Omental fat pad (tissue), 4 donors: ENCODE data around the gene DMRT3. TPM values are rescaled to one million over a fixed set of nuclear protein-coding genes. Genes with fewer than 3 reads are reported as not detected.
"Not testable (repeated sequence)": the region's sequence is repeated elsewhere in the genome, so short reads cannot be mapped to it uniquely, and the experiment has no call there.

Source experiments
- ATAC-seq: fragments of 150-250 bp; one replicate; pipeline ENCODE4 v1.9.1; 2016; ENCODE audit warnings: mild to moderate bottlenecking, moderate library complexity; ENCODE audit not compliant: low FRiP score
- DNase-seq: peaks from one replicate; pipeline ENCODE4 v3.0.0-alpha.2; 2019; ENCODE audit warnings: low spot score
- total RNA-seq, 4 donors: library from RNA; depleted of rRNA; stranded (reverse); fragments of >200 nt; gene quantifications; one replicate each; pipeline ENCODE4 v1.1.0, GENCODE V29; 2016
- TF ChIP-seq, protein P1 (sequence below), 3 donors: fragments of 450-650 bp; IDR thresholded peaks; one replicate each; pipeline ENCODE4 v1.5.1; 2016 to 2017; ENCODE audit warnings: antibody characterized with exemption in 3 of 3, mild to moderate bottlenecking in 3 of 3, moderate library complexity in 2 of 3

DMRT3 gene
- total RNA-seq, 4 donors from 2014 or later: 0.47 TPM; not detected in 3

GRCh38 chr9:979983-980382, 3.5 kb downstream of the DMRT3 start:
- ATAC-seq (no peak), DNase-seq (no peak)
- TF ChIP-seq, protein P1, sequence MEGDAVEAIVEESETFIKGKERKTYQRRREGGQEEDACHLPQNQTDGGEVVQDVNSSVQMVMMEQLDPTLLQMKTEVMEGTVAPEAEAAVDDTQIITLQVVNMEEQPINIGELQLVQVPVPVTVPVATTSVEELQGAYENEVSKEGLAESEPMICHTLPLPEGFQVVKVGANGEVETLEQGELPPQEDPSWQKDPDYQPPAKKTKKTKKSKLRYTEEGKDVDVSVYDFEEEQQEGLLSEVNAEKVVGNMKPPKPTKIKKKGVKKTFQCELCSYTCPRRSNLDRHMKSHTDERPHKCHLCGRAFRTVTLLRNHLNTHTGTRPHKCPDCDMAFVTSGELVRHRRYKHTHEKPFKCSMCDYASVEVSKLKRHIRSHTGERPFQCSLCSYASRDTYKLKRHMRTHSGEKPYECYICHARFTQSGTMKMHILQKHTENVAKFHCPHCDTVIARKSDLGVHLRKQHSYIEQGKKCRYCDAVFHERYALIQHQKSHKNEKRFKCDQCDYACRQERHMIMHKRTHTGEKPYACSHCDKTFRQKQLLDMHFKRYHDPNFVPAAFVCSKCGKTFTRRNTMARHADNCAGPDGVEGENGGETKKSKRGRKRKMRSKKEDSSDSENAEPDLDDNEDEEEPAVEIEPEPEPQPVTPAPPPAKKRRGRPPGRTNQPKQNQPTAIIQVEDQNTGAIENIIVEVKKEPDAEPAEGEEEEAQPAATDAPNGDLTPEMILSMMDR (IDR thresholded peaks at IDR 0.05): no peak

- ATAC-seq: no peak
- DNase-seq: no peak
These were observed 4.2 kb downstream of the DMRT3 start for GRCh38 chr9:980640-981039.

GRCh38 chr9:981491-981898, 5.0 kb downstream of the DMRT3 start:
- DNase-seq (no peak), ATAC-seq (no peak)
- TF ChIP-seq, protein P1 (IDR thresholded peaks at IDR 0.05): no peak

More at GRCh38 chr9:980640-981039, 4.2 kb downstream of the DMRT3 start:
- TF ChIP-seq, protein P1 (IDR thresholded peaks at IDR 0.05): no peak

DNA sequence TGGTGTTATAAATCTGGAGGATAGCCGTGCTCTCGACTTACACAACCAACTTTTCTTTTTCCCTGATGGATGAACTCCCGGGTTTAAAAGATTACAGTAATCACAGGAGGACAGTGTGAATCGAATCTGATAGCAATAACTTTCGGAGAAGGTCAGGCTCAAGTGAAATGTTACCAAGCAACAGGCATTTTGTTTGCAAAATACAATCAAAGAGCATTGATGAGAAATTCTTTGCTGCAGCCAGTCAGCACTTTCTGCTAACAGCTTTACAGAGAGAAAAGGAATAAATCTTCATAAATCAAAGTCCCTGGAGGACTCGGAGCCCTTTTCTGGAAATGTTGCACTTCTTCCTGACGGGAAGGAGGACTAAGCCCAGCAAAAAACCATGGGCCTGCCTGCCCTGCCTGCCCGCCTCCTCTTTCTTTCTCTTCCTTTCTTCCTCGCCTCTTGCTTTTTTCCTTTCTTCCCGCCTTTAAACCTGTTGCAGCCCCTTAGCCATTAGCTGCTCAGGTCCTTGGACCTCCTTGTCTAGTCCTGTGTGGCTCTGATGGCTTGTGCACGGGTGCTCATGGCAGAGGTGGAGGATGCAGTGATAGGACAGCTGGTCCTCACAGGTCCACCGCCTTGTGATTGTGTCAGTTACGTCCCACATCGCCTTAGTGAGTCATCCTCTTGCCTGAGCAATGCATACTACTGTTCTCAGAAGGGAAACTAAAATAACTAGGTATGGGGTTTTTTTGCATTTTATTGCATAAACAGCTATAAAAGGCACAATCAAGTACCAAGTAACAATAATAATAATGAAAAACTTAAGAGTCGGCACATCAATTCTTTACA, 6.2 kb downstream of the DMRT3 start:
- DNase-seq (no peak), ATAC-seq (peak; percentile 48)
- TF ChIP-seq, protein P1 (IDR thresholded peaks at IDR 0.05): no peak

DNA sequence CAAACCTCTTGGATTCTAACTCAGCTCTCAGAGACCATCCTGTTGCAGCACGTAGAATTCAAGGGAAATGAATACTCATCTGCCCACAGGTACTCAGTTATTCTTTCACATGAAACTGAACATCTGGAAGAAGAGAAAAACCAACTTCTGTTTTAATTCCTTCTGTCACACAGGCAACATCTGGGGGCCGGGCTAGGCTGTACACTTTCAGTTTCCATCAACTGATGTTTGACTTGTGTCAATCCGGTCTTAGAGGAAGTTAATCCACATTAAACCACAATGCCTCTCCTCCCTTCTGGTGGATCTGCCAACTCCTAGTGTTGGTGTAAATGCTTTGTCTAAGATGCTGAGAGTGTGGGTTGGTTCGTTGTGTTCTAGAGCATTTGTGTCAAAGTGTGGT, 17.6 kb downstream of the DMRT3 start:
- ATAC-seq (no peak), DNase-seq (no peak)
- TF ChIP-seq, protein P1 (IDR thresholded peaks at IDR 0.05): no peak

- DNase-seq (no peak), ATAC-seq (no peak)
- TF ChIP-seq, protein P1 (IDR thresholded peaks at IDR 0.05): no peak
These were observed 18.7 kb downstream of the DMRT3 start for GRCh38 chr9:995192-995591.

DNA sequence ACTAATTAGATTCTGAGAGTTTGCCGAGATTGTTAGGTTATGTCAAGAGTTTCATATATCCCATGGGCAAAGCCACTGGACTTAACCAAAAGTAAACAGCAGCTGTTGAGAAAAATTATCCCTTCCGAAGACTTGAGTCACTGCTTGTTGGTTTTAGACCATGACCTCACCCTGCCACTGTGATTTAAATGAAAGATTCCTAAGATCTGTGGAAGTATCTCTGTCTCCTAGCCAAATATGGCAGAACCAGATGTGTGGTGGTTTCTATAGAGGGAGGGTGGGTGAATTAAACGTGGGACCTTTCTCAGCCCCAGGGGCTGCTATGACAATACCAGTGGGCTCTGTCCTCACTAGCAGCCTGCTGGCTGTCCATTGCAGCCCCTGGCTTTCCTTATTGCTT, 19.3 kb downstream of the DMRT3 start:
- DNase-seq (no peak), ATAC-seq (no peak)
- TF ChIP-seq, protein P1 (IDR thresholded peaks at IDR 0.05): no peak

- DNase-seq, ATAC-seq: not testable (repeated sequence)
These were observed 22.1 kb downstream of the DMRT3 start for GRCh38 chr9:998299-999110.
